22Rv1 (cell line): Measurements from ENCODE around the gene C6orf163.

ENCODE experiments used
- ZFX ChIP-seq: fragments of 450-650 bp; IDR thresholded peaks from 2 replicates; pipeline ENCODE4 v1.6.1; 2017; ENCODE audit warnings: antibody characterized with exemption, borderline replicate concordance
- TF ChIP-seq, protein P1 (sequence below): fragments of 450-650 bp; IDR thresholded peaks from 2 replicates; pipeline ENCODE4 v1.5.1; 2017; ENCODE audit warnings: mild to moderate bottlenecking

DNA sequence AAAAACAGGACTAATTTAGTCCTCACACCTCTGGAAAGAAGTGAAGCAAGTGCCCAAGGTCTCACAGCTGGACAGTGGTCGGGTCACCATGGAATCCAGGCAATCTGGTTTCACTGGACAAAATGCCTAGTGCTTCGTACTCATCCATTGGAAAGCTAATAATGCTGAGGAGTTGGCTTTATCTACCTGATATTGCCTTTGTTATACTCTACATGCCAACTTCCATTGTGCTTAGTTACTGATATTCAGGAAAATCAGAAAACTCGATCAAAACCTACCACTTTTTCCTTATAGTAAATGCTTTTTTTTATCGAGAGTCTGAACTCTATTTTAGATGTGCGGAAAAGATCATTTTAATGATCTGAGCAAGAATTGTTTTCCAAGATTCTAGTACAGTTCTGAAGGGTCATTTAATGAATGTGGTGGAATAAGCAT lies 64.1 kb downstream of the C6orf163 start:
- TF ChIP-seq, protein P1, sequence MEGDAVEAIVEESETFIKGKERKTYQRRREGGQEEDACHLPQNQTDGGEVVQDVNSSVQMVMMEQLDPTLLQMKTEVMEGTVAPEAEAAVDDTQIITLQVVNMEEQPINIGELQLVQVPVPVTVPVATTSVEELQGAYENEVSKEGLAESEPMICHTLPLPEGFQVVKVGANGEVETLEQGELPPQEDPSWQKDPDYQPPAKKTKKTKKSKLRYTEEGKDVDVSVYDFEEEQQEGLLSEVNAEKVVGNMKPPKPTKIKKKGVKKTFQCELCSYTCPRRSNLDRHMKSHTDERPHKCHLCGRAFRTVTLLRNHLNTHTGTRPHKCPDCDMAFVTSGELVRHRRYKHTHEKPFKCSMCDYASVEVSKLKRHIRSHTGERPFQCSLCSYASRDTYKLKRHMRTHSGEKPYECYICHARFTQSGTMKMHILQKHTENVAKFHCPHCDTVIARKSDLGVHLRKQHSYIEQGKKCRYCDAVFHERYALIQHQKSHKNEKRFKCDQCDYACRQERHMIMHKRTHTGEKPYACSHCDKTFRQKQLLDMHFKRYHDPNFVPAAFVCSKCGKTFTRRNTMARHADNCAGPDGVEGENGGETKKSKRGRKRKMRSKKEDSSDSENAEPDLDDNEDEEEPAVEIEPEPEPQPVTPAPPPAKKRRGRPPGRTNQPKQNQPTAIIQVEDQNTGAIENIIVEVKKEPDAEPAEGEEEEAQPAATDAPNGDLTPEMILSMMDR, result no peak
- TF ChIP-seq ZFX, result no peak
